Measurements from ENCODE around the gene AIMP1. TPM values are rescaled to one million over a fixed set of nuclear protein-coding genes. Genes with fewer than 3 reads are reported as not detected.

Gene AIMP1
- polyA plus RNA-seq, 3 donors, result 15.2 to 65.6 (median 56.1) TPM

- Histone ChIP-seq H3K27me3 (ENCODE audit: control insufficient read depth in 2 of 2, insufficient read depth in 2 of 2, low read length in 2 of 2) (no peaks in the 10 kb centered on the region), H3K4me1 (ENCODE audit: control insufficient read depth in 1 of 2, insufficient read depth in 2 of 2, low read length in 2 of 2) (peaks cover 0 to 8% of the 10 kb centered on the region in 2 donors), H3K27ac (ENCODE audit: low read depth in 1 of 2, low read length in 2 of 2) (no peak overlapping the region), H3K4me2 (replicated peaks; ENCODE audit: extremely low read depth, low read length, poor library complexity, severe bottlenecking) (no peak overlapping the region), H3K79me2 (ENCODE audit: insufficient read depth, low read length) (no peaks in the 10 kb centered on the region), H2AFZ (ENCODE audit: insufficient read depth, low read depth, low read length, poor library complexity, severe bottlenecking) (no peak overlapping the region), H3K9ac (ENCODE audit: insufficient read depth, low read length, poor library complexity, severe bottlenecking) (no peak overlapping the region), H3K9me3 (replicated peaks in 1 of 2; ENCODE audit: control insufficient read depth in 1 of 2, insufficient read depth in 1 of 2, low read length in 2 of 2) (no peaks in the 10 kb centered on the region), H3K4me3 (replicated peaks in 1 of 3; ENCODE audit: low read depth in 2 of 3, low read length in 3 of 3) (no peak overlapping the region), H3K36me3 (replicated peaks in 1 of 2; ENCODE audit: control insufficient read depth in 1 of 2, insufficient read depth in 2 of 2, low read length in 2 of 2) (peaks cover 4 to 23% of the 10 kb centered on the region in 2 donors), H4K20me1 (ENCODE audit: insufficient read depth, low read length) (no peaks in the 10 kb centered on the region)
- no peaks in the 10 kb centered on the region for H3K27me3 Mint-ChIP-seq (ENCODE audit: low read depth in 3 of 3)
- H3K36me3 Mint-ChIP-seq, result peaks cover 16 to 18% of the 10 kb centered on the region in 2 donors
- no peak overlapping the region for H3K4me3 Mint-ChIP-seq
- intact Hi-C loops (cut with micrococcal nuclease), result no loop called here
- TF ChIP-seq, protein P1, sequence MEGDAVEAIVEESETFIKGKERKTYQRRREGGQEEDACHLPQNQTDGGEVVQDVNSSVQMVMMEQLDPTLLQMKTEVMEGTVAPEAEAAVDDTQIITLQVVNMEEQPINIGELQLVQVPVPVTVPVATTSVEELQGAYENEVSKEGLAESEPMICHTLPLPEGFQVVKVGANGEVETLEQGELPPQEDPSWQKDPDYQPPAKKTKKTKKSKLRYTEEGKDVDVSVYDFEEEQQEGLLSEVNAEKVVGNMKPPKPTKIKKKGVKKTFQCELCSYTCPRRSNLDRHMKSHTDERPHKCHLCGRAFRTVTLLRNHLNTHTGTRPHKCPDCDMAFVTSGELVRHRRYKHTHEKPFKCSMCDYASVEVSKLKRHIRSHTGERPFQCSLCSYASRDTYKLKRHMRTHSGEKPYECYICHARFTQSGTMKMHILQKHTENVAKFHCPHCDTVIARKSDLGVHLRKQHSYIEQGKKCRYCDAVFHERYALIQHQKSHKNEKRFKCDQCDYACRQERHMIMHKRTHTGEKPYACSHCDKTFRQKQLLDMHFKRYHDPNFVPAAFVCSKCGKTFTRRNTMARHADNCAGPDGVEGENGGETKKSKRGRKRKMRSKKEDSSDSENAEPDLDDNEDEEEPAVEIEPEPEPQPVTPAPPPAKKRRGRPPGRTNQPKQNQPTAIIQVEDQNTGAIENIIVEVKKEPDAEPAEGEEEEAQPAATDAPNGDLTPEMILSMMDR (IDR thresholded peaks at IDR 0.05), result no peak
- no peak for DNase-seq
- H3K4me1 Mint-ChIP-seq, result peaks cover 40% of the 10 kb centered on the region
- H3K27ac Mint-ChIP-seq, result no peak overlapping the region
- WGBS (ENCODE audit: insufficient coverage), result 100% methylated on average over 4 of the region's 4 CpGs
- H3K9me3 Mint-ChIP-seq, result no peaks in the 10 kb centered on the region
These were observed 38.8 kb downstream of the AIMP1 start for GRCh38 chr4:106355193-106355592.

GRCh38 chr4:106358899-106359298, 42.5 kb downstream of the AIMP1 start:
- DNase-seq, result peak in 2 of 3 donors; percentile 12 to 33
- peaks cover 35% of the 10 kb centered on the region for H3K4me1 Mint-ChIP-seq
- no peaks in the 10 kb centered on the region for H3K27me3 Mint-ChIP-seq (ENCODE audit: low read depth in 3 of 3)
- no peaks in the 10 kb centered on the region for H4K20me1 ChIP-seq (ENCODE audit: insufficient read depth, low read length)
- H3K27me3 ChIP-seq (ENCODE audit: control insufficient read depth in 2 of 2, insufficient read depth in 2 of 2, low read length in 2 of 2), result no peaks in the 10 kb centered on the region
- H3K4me3 ChIP-seq (replicated peaks in 1 of 3; ENCODE audit: low read depth in 2 of 3, low read length in 3 of 3), result no peak overlapping the region
- no peaks in the 10 kb centered on the region for H3K9me3 ChIP-seq (replicated peaks in 1 of 2; ENCODE audit: control insufficient read depth in 1 of 2, insufficient read depth in 1 of 2, low read length in 2 of 2)
- WGBS (ENCODE audit: insufficient coverage), result no CpG with 5 or more reads among the region's 1 CpG
- no peaks in the 10 kb centered on the region for H3K79me2 ChIP-seq (ENCODE audit: insufficient read depth, low read length)
- H3K4me2 ChIP-seq (replicated peaks; ENCODE audit: extremely low read depth, low read length, poor library complexity, severe bottlenecking), result no peak overlapping the region
- no peak overlapping the region for H3K9ac ChIP-seq (ENCODE audit: insufficient read depth, low read length, poor library complexity, severe bottlenecking)
- H3K36me3 Mint-ChIP-seq, result no peaks in the 10 kb centered on the region
- intact Hi-C loops (cut with micrococcal nuclease), result no loop called here
- no peak overlapping the region for H3K4me3 Mint-ChIP-seq
- TF ChIP-seq, protein P1 (IDR thresholded peaks at IDR 0.05), result no peak
- no peaks in the 10 kb centered on the region for H3K9me3 Mint-ChIP-seq
- H3K27ac Mint-ChIP-seq, result no peak overlapping the region
- peaks cover 0 to 12% of the 10 kb centered on the region in 2 donors for H3K4me1 ChIP-seq (ENCODE audit: control insufficient read depth in 1 of 2, insufficient read depth in 2 of 2, low read length in 2 of 2)
- no peak overlapping the region for H2AFZ ChIP-seq (ENCODE audit: insufficient read depth, low read depth, low read length, poor library complexity, severe bottlenecking)
- H3K27ac ChIP-seq (ENCODE audit: low read depth in 1 of 2, low read length in 2 of 2), result no peak overlapping the region
- no peaks in the 10 kb centered on the region for H3K36me3 ChIP-seq (replicated peaks in 1 of 2; ENCODE audit: control insufficient read depth in 1 of 2, insufficient read depth in 2 of 2, low read length in 2 of 2)

Measured in CD14-positive monocyte (primary cell).